BLaER1 treated with 17β-estradiol and CSF1 and Interleukin-3, amounts not matched to agents 10 nM and 100 nM (cell line): ENCODE data around the gene DNAH3.

Experiments used
- H3K27ac ChIP-seq, 11 experiments: shearing (Covaris generic); formaldehyde crosslinking; 2 replicates each; pipeline ENCODE4 v1.8.1; 2022
- H3K27me3 ChIP-seq, 11 experiments: shearing (Covaris generic); formaldehyde crosslinking; 2 replicates each; pipeline ENCODE4 v1.8.1; 2022
- H3K36me3 ChIP-seq, 11 experiments: shearing (Covaris generic); formaldehyde crosslinking; 2 replicates each; pipeline ENCODE4 v1.8.1; 2022
- H3K4me1 ChIP-seq, 10 experiments: shearing (Covaris generic); formaldehyde crosslinking; 2 replicates each; pipeline ENCODE4 v1.8.1; 2022
- H3K4me2 ChIP-seq, 11 experiments: shearing (Covaris generic); formaldehyde crosslinking; 2 replicates each; pipeline ENCODE4 v1.8.1; 2022
- H3K4me3 ChIP-seq, 10 experiments: shearing (Covaris generic); formaldehyde crosslinking; 2 replicates each; pipeline ENCODE4 v1.8.1; 2022
- H3K9ac ChIP-seq, 11 experiments: shearing (Covaris generic); formaldehyde crosslinking; 2 replicates each; pipeline ENCODE4 v1.8.1; 2022
- H3K9me3 ChIP-seq, 11 experiments: shearing (Covaris generic); formaldehyde crosslinking; replicated peaks in 1 of 11; 2 replicates each; pipeline ENCODE4 v1.8.1; 2022
- H4K20me1 ChIP-seq, 11 experiments: shearing (Covaris generic); formaldehyde crosslinking; 2 replicates each; pipeline ENCODE4 v1.8.1; 2022
- Cebpa-rat ChIP-seq, 11 experiments: shearing (Covaris generic); IDR thresholded peaks; 2 replicates each; pipeline ENCODE4 v1.8.1; 2022

Gene DNAH3

GRCh38 chr16:20911361-20911760 is 239.3 kb downstream of the DNAH3 start:
- Histone ChIP-seq H3K9ac (peak overlapping the region; percentile 17 to 74 (median 67); a peak in 19 of 22 replicates), H3K4me2 (peak overlapping the region; percentile 13 to 93 (median 76))

DNA sequence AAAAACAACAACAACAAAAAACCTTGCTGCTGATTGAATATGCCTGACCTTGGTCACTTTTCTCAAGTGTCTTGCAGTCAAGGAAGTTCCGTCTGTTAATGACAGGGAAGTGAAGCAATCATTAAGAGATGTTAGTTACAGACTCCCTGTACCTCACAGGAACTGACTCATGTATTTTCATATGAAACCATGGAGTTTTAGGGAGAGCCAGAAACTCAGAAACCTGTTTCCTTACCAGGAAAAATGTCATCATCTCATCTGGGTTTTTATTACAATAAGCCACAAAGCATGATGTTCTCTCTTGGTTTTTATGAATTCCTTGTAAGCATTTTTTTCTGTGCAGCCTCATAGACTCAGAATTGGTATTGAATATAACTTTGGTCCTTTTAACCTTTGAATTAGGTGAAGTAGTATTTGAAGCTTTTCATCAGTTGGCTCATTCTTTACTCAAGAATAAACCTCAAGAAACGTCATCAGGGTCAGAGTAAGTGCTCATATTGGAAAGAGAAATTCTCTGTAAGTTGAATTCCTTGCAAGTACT is 239.8 kb downstream of the DNAH3 start:
- Histone ChIP-seq H3K9me3 (peaks cover 0 to 15% (median 8%) of the 10 kb centered on the region in 11 experiments; a peak in 10 of 22 replicates), H3K4me3 (peak overlapping the region in 3 of 10 experiments; percentile 17 to 25 (median 20); a peak in 3 of 20 replicates), H3K36me3 (peaks cover 0 to 32% (median 15%) of the 10 kb centered on the region in 11 experiments; a peak in 19 of 22 replicates), H3K27ac (peak overlapping the region; percentile 48 to 99 (median 82); a peak in 21 of 22 replicates), H4K20me1 (no peaks in the 10 kb centered on the region), H3K27me3 (no peaks in the 10 kb centered on the region), H3K4me1 (peaks cover 26 to 100% (median 97%) of the 10 kb centered on the region in 10 experiments), H3K4me2 (peak overlapping the region; percentile 13 to 93 (median 76)), H3K9ac (peak overlapping the region; percentile 17 to 74 (median 67); a peak in 20 of 22 replicates)
- TF ChIP-seq Cebpa-rat (IDR thresholded peaks at IDR 0.05): peak; percentile 56 to 97 (median 84); a peak in 19 of 22 replicates

More at GRCh38 chr16:20911361-20911760, 239.3 kb downstream of the DNAH3 start:
- Histone ChIP-seq H3K27me3 (no peaks in the 10 kb centered on the region), H3K9me3 (peaks cover 0 to 19% (median 10%) of the 10 kb centered on the region in 11 experiments; a peak in 10 of 22 replicates), H3K4me1 (peaks cover 31 to 100% (median 97%) of the 10 kb centered on the region in 10 experiments), H4K20me1 (no peaks in the 10 kb centered on the region), H3K36me3 (peaks cover 0 to 32% (median 17%) of the 10 kb centered on the region in 11 experiments; a peak in 19 of 22 replicates), H3K27ac (peak overlapping the region; percentile 48 to 99 (median 82); a peak in 21 of 22 replicates), H3K4me3 (peak overlapping the region in 2 of 10 experiments; percentile 17 to 25; a peak in 3 of 20 replicates)
- TF ChIP-seq Cebpa-rat (IDR thresholded peaks at IDR 0.05): no peak

DNA sequence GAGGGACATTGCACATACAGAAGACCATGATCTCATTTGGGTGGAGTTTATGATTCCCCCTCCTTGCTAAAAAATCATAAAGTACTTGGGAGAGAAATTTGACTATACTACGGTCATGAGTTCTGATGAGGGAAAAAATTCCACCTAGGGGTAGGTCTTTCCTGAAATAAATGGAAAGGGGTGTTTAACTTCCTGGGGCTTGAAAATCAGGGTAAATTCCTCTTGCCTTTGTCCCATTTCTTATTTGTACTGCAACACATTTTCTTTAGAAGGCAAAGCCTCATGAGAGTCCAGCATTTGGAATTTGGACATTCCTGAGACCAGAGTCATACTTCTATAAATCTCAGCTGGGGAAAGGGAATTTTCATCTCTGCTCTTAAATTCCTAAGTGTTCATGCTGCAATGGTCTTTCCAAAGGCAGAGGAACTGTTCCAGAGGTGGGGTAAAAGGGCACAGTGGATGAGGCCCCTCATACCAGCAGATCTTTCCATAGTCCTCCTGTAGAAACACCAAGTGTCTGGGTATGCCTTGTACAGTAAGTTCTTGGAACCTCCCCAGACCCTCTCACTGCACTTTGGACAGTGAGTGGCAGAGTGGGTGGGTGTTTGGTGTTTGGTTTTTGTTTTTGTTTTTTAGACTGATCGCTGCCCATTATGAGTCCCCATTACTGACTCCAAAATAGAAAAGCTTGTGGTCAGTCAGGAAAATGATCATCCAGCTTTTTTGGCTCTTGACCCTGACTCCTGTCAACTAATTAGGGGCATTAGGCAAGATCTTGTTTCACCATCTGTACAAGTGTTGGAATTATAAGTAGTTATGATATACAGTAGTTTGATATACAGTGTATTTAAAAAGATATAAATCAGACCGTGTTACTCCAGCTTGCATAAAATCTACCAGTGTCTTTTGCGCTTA is 244.0 kb downstream of the DNAH3 start:
- Histone ChIP-seq H3K27ac (peak overlapping the region; percentile 4 to 99 (median 97); a peak in 18 of 22 replicates), H3K4me1 (peaks cover 54 to 98% (median 97%) of the 10 kb centered on the region in 10 experiments), H3K4me2 (peak overlapping the region in 10 of 11 experiments; percentile 3 to 94 (median 91); a peak in 17 of 22 replicates), H4K20me1 (no peaks in the 10 kb centered on the region), H3K27me3 (no peaks in the 10 kb centered on the region), H3K4me3 (no peak overlapping the region), H3K9ac (peak overlapping the region in 2 of 11 experiments; percentile 24 to 97; a peak in 2 of 22 replicates), H3K9me3 (no peaks in the 10 kb centered on the region), H3K36me3 (peaks cover 0 to 26% (median 9%) of the 10 kb centered on the region in 11 experiments; a peak in 5 of 22 replicates)
- no peak for TF ChIP-seq Cebpa-rat (IDR thresholded peaks at IDR 0.05)

DNA sequence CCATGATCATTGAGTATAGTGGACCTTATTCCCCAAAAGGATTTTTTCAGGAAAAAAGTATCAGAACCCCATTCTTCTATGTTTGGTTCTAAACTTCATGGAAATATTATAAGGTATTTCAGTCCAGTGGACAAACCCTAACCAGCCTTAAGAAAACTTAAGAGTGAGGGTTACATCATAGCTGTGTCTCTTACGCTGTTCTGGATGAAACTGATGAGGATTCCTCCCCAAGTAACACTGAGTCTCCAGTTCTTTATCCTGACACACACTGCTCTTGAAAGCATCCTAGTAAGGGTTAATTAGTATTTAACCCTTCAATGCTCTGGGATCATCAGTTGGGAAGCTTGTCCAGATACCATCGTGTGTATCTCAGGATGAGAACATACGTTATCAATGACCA is 245.1 kb downstream of the DNAH3 start:
- Histone ChIP-seq H3K9me3 (no peaks in the 10 kb centered on the region), H3K4me1 (peaks cover 48 to 91% (median 89%) of the 10 kb centered on the region in 10 experiments), H4K20me1 (no peaks in the 10 kb centered on the region), H3K9ac (peak overlapping the region in 4 of 11 experiments; percentile 92 to 97 (median 94); a peak in 7 of 22 replicates), H3K4me2 (peak overlapping the region; percentile 70 to 97 (median 93); a peak in 21 of 22 replicates), H3K27me3 (no peaks in the 10 kb centered on the region), H3K27ac (peak overlapping the region; percentile 91 to 100 (median 98); a peak in 20 of 22 replicates), H3K4me3 (peak overlapping the region in 1 of 10 experiments; percentile 34; a peak in 1 of 20 replicates), H3K36me3 (peaks cover 0 to 26% (median 9%) of the 10 kb centered on the region in 11 experiments; a peak in 5 of 22 replicates)
- no peak for TF ChIP-seq Cebpa-rat (IDR thresholded peaks at IDR 0.05)

- Histone ChIP-seq H3K4me1 (peaks cover 46 to 81% (median 79%) of the 10 kb centered on the region in 10 experiments), H4K20me1 (peaks cover 0 to 2% (median 0%) of the 10 kb centered on the region in 11 experiments; a peak in 1 of 22 replicates), H3K9me3 (no peaks in the 10 kb centered on the region), H3K4me2 (peak overlapping the region; percentile 85 to 97 (median 93)), H3K27me3 (no peaks in the 10 kb centered on the region), H3K36me3 (peaks cover 0 to 26% (median 9%) of the 10 kb centered on the region in 11 experiments; a peak in 5 of 22 replicates), H3K4me3 (peak overlapping the region; percentile 26 to 95 (median 84); a peak in 12 of 20 replicates), H3K9ac (peak overlapping the region; percentile 90 to 99 (median 97); a peak in 21 of 22 replicates), H3K27ac (peak overlapping the region; percentile 91 to 100 (median 98))
- TF ChIP-seq Cebpa-rat (IDR thresholded peaks at IDR 0.05): peak in 3 of 11 experiments; percentile 24 to 43 (median 38); a peak in 5 of 22 replicates
These were observed 246.1 kb downstream of the DNAH3 start for GRCh38 chr16:20904507-20905081.

DNA sequence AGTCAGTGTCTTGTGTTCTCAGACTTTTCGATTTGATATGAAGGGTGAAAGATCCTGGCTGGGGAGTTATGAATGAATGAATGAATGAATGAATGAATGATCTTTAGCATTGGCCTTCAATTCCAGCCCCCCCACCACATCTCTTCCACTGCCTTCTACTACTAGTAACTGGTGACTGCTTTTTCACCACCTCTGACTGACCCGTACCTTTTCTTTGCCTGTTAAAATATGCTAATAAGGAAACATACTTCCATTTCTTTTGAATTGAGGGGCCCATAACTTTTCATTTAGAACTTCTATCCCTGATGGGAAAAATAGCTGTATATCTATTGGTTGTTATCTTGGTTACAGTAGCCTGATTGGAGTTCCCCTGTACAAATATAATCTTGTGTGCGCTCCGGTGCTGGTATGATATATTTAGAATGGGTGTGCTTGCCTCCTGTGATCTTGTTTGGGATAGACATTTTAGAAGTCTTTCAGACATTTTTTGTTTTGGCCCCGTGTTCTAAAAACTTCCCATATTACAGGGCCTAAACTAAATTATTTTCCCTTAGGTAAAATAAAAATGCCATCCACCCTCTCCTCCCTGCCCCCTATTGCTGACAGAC is 246.6 kb downstream of the DNAH3 start:
- H3K9me3 ChIP-seq: no peaks in the 10 kb centered on the region
- TF ChIP-seq Cebpa-rat (IDR thresholded peaks at IDR 0.05): no peak
- H3K4me1 ChIP-seq: peaks cover 51 to 80% (median 75%) of the 10 kb centered on the region in 10 experiments
- H3K9ac ChIP-seq: peak overlapping the region; percentile 90 to 99 (median 97); a peak in 21 of 22 replicates
- peak overlapping the region; percentile 85 to 97 (median 93) for H3K4me2 ChIP-seq
- no peaks in the 10 kb centered on the region for H3K27me3 ChIP-seq
- peak overlapping the region; percentile 91 to 100 (median 98) for H3K27ac ChIP-seq
- H3K36me3 ChIP-seq: peaks cover 0 to 26% (median 9%) of the 10 kb centered on the region in 11 experiments; a peak in 5 of 22 replicates
- H4K20me1 ChIP-seq: peaks cover 0 to 7% (median 0%) of the 10 kb centered on the region in 11 experiments; a peak in 4 of 22 replicates
- peak overlapping the region; percentile 26 to 95 (median 84); a peak in 18 of 20 replicates for H3K4me3 ChIP-seq

- no peaks in the 10 kb centered on the region for H3K9me3 ChIP-seq
- peak overlapping the region; percentile 91 to 100 (median 98) for H3K27ac ChIP-seq
- no peak for TF ChIP-seq Cebpa-rat (IDR thresholded peaks at IDR 0.05)
- peak overlapping the region; percentile 90 to 99 (median 97); a peak in 21 of 22 replicates for H3K9ac ChIP-seq
- no peaks in the 10 kb centered on the region for H3K27me3 ChIP-seq
- peaks cover 58 to 80% (median 75%) of the 10 kb centered on the region in 10 experiments for H3K4me1 ChIP-seq
- H3K4me3 ChIP-seq: peak overlapping the region; percentile 34 to 95 (median 84); a peak in 18 of 20 replicates
- peaks cover 0 to 10% (median 1%) of the 10 kb centered on the region in 11 experiments; a peak in 7 of 22 replicates for H4K20me1 ChIP-seq
- peaks cover 0 to 26% (median 9%) of the 10 kb centered on the region in 11 experiments; a peak in 5 of 22 replicates for H3K36me3 ChIP-seq
- H3K4me2 ChIP-seq: peak overlapping the region; percentile 85 to 97 (median 93)
These were observed 247.3 kb downstream of the DNAH3 start for GRCh38 chr16:20903116-20903898.
